GM18951 (cell line): Measurements from ENCODE around the gene WWC2.
"Not testable (repeated sequence)": the region's sequence is repeated elsewhere in the genome, so short reads cannot be mapped to it uniquely, and the experiment has no call there.

ENCODE experiments used
- POLR2A ChIP-seq: IDR thresholded peaks from 4 replicates; pipeline ENCODE4 v1.6.1; 2011; ENCODE audit warnings: mild to moderate bottlenecking; ENCODE audit not compliant: insufficient read length, insufficient read depth; ENCODE audit errors: extremely low read depth
- in situ Hi-C: fragments of 300-500 bp; cut with MboI; formaldehyde crosslinking; loops from one replicate; pipeline ENCODE4 v1.12.0; 2022; ENCODE audit warnings: low sequenced_read_pairs, mixed read lengths, inconsistent platforms; ENCODE audit not compliant: unreplicated experiment

The WWC2 gene

GRCh38 chr4:183111452-183111885 lies 12.4 kb downstream of the WWC2 start:
- no peak for TF ChIP-seq POLR2A
- in situ Hi-C loops: no loop called here

DNA sequence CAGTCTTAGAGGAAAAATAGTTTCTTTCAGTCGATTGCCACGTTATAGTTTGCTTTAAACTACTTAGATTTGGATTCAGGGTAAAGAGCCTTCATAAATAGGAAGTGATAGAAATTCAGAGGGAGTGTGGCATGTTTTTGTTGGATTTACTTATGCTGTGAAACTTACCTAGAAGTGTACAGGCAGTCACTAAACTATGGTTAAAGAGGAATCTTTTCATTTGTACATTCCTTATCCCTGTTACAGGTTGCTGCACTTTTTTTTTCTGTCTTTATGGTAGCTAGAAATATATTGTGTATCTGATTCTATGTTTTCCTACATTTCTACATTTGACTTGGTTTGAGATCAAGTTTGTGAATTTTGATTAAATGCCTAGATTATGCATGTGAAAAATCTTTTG lies 19.1 kb downstream of the WWC2 start:
- TF ChIP-seq POLR2A: no peak
- in situ Hi-C loops: no loop called here

- TF ChIP-seq POLR2A: no peak
- in situ Hi-C loops: no loop called here
These were observed 19.5 kb downstream of the WWC2 start for GRCh38 chr4:183118585-183118984.

DNA sequence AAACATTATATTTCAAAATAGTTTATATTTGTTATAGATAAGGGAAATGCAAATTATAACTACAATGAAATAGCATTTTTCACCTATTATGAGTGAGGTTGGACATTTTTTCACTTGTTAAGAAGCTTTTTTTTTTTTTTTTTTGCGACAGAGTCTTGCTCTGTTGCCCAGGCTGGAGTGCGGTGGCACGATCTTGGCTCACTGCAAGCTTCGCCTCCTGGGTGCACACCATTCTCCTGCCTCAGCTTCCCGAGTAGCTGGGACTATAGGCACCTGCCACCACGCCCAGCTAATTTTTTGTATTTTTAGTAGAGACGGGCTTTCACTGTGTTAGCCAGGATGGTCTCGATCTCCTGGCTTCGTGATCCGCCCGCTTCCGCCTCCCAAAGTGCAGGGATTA lies 22.6 kb downstream of the WWC2 start:
- in situ Hi-C loops: not testable (repeated sequence)

- no peak for TF ChIP-seq POLR2A
- in situ Hi-C loops: no loop called here
These were observed 25.2 kb downstream of the WWC2 start for GRCh38 chr4:183124228-183124627.

GRCh38 chr4:183124865-183125264 lies 25.8 kb downstream of the WWC2 start:
- in situ Hi-C loops: no loop called here
- TF ChIP-seq POLR2A: no peak

- no peak for TF ChIP-seq POLR2A
- in situ Hi-C loops: no loop called here
These were observed 30.1 kb downstream of the WWC2 start for GRCh38 chr4:183129125-183129524.

DNA sequence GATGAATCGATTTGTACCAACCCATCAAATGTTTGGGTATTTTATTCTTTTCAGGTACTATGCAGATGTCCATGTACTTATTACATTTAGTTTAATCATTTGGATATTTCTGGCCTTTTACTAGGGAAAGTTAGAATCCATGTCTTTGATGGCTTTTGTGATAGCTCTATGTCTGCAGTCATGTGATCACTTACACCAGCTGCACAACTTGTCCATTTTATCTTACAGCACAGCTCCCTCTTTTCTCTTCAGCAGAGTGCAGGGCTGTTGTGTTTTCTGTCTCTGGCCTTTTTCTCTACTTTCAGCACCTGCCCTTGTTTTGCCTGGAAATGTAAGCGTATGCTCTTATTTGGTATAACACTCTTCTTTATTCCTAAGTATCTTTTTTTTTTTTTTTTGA lies 30.6 kb downstream of the WWC2 start:
- TF ChIP-seq POLR2A: no peak
- in situ Hi-C loops: no loop called here

DNA sequence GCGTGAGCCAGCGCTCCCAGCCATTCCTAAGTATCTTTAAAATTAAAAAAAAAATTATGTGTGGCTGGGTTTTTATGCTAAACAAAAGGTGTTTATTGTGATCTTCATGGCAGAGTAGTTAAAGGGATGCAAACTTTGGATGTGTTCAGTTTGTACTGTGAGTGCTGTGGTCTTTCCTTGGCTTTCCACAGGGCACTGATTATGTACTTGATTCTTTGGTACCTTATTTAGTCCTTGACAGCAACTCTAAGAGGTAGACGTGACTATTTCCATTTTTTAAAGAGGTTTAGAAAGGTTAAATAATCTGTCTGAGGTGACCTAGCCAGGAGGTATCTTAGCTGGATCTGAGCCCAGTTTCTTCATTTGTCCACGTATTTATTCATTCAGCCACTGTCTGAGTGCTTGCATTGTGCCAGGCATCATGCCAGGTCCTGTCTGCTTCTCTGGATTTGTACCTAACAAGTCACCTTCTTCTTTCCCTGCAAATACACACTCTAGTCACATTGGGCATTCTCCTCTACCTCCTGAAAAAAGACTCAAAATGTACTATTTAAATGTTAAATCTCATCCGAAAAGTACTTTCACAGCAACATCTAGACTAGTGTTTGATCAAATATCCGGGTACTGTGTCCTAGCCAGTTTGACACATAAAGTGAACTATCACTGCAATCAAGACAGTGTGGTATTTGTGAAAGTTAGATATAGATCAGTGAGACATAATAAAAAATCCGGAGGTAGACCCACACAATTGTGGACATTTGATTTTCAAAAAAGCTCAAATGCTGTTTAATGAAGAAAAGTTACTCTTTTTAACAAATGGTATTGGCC lies 31.5 kb downstream of the WWC2 start:
- TF ChIP-seq POLR2A: no peak
- in situ Hi-C loops: no loop called here

- in situ Hi-C loops: no loop called here
- TF ChIP-seq POLR2A: no peak
These were observed 33.0 kb downstream of the WWC2 start for GRCh38 chr4:183132081-183132480.

DNA sequence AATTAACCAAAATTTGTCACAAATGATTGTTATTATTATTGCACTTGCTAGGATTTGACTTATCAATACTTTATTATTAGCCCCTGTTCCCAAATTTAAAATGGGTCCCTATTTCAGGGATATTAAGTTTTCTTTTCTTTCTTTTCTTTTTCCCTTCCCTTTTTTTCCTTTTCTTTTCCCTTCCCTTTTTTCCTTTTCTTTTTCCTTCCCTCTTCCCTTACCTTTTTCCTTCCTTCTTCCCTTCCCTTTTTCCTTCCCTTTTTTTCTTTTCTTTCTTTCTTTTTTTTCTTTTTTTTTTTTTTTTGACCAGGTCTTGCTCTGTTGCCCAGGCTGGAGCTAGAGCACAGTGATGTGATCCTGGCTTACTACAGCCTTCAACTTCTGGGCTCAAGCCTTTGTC lies 33.8 kb downstream of the WWC2 start:
- no peak for TF ChIP-seq POLR2A
- in situ Hi-C loops: no loop called here

- in situ Hi-C loops: no loop called here
- TF ChIP-seq POLR2A: no peak
These were observed 37.8 kb downstream of the WWC2 start for GRCh38 chr4:183136855-183137254.

DNA sequence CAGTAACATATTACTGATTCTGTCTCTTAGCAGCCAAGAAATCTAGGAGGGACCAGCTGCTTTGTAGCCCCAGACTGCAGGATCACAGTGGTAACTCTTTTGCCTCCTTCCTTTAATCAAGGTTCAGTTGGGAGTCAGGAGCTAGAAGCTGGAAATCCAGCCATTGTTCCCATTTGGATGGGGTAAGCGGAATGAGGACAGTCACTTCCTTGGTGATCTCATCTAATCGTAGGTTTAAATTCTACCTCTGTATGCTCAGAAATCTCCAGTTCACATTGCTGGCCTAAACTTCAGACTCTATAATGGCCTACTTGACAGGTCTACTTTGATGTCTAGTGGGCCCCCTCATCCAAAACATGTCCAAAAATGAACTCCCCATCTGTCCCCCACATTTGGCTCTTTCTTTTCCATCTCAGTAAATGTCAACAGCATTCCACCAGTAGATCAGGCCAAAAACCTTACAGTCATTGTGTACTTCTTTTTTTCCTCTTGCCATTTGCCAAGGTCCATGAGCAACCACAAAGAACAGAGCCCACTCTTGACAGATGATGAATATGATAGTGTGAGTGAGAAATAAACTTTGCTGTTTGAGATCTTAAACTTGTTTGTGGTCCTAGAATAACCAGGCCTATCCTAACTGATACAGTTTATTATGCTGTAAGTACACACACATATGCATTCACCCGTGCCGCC lies 40.1 kb downstream of the WWC2 start:
- TF ChIP-seq POLR2A: no peak
- in situ Hi-C loops: no loop called here

GRCh38 chr4:183139972-183140570 lies 41.0 kb downstream of the WWC2 start:
- in situ Hi-C loops: no loop called here
- TF ChIP-seq POLR2A: no peak
